GM18526 (cell line): Measurements from ENCODE around the gene ZFP57.

Experiments
- POLR2A ChIP-seq: IDR thresholded peaks from 3 replicates; pipeline ENCODE4 v1.6.1; 2011; ENCODE audit not compliant: insufficient read length; ENCODE audit errors: extremely low read depth

Gene ZFP57

GRCh38 chr6:29708432-29709179, 27.7 kb upstream of the ZFP57 start:
- TF ChIP-seq POLR2A, result no peak

GRCh38 chr6:29705389-29706231, 24.7 kb upstream of the ZFP57 start:
- TF ChIP-seq POLR2A, result no peak

GRCh38 chr6:29702519-29703103, 21.7 kb upstream of the ZFP57 start:
- TF ChIP-seq POLR2A, result no peak

- no peak for TF ChIP-seq POLR2A
Observed at GRCh38 chr6:29696147-29697125, 15.5 kb upstream of the ZFP57 start.

- no peak for TF ChIP-seq POLR2A
Observed at GRCh38 chr6:29694637-29695036, 13.7 kb upstream of the ZFP57 start.

- TF ChIP-seq POLR2A, result no peak
Observed at GRCh38 chr6:29685718-29686326, 4.9 kb upstream of the ZFP57 start.

GRCh38 chr6:29681811-29682210, 859 bp upstream of the ZFP57 start:
- TF ChIP-seq POLR2A, result no peak

- no peak for TF ChIP-seq POLR2A
Observed at GRCh38 chr6:29680416-29680815, 536 bp downstream of the ZFP57 start.

- TF ChIP-seq POLR2A, result no peak
Observed at GRCh38 chr6:29679962-29680361, 990 bp downstream of the ZFP57 start.

- TF ChIP-seq POLR2A, result no peak
Observed at GRCh38 chr6:29678114-29678513, 2.8 kb downstream of the ZFP57 start.

GRCh38 chr6:29676981-29677601, 3.9 kb downstream of the ZFP57 start:
- TF ChIP-seq POLR2A, result no peak

GRCh38 chr6:29675561-29675960, 5.4 kb downstream of the ZFP57 start:
- no peak for TF ChIP-seq POLR2A

- TF ChIP-seq POLR2A, result no peak
Observed at GRCh38 chr6:29674008-29674407, 6.9 kb downstream of the ZFP57 start.

- no peak for TF ChIP-seq POLR2A
Observed at GRCh38 chr6:29673161-29673560, 7.8 kb downstream of the ZFP57 start.

GRCh38 chr6:29671026-29671425, 9.9 kb downstream of the ZFP57 start:
- no peak for TF ChIP-seq POLR2A

GRCh38 chr6:29667158-29667557, 13.8 kb downstream of the ZFP57 start:
- no peak for TF ChIP-seq POLR2A
